Cerebellar nuclear complex (tissue), 1 donor: ENCODE measurements around the gene CLIC5.

ENCODE experiments used
- DNase-seq, 2 experiments: peaks; one replicate each; lab custom pipeline; 2025; lab: John Stamatoyannopoulos, UW

The CLIC5 gene

DNA sequence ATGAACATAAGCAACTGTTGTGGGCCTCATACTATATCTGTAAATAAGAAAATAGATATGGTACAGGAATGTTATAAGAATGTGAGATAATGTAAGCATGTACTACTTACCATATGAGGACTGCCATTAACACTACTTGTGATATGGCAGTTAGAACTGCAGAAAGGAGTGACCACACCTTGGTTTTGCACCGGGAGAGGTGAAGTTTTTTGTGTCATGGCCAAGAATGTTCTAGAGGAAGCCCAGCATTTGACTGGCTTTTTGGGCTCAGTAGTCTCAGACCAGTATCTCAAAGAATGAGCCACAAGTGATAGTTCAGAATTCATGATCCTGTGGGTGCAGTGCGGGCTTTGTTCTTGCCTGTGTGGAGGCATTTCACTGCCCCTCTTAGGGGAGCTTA lies 123.5 kb downstream of the CLIC5 start:
- no peak for DNase-seq

DNA sequence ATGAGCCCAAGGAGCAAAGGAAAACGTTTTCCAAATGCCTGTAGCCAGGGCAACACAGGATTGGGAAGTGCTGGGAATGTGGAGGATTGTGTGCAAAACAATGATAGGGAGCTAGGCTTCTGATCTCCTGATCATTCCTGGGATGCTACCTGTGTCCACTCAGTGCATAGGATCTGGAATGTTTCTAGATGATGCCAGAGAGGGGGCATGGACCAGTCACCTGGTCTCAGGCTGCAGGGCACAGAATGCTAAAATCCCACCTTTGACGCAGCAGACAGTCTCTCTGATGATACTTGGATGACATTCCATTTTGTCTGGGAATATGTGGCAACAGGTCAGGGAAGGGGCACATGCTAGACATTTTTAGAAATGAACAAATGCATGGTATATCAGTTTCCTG lies 128.9 kb downstream of the CLIC5 start:
- DNase-seq, result no peak

DNA sequence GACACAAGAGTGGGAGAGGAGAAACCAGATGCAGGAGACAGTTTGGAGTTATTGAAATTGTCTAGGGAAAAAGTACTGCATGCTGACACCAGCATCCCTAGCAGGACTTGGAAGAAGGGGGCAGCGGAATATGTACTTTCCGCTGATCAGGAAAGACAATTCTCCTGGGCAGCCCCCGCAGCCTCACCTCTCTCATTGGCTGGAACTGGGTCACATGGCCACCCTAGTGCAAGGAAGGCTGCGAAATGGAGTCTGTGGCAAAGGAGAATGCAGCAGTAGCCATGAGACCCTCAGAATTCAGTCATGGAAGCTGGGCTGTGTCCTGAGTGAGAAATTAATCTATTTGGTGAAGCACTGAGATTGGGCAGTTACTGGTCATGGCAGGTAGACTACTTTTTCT lies 131.3 kb downstream of the CLIC5 start:
- DNase-seq, result no peak

DNA sequence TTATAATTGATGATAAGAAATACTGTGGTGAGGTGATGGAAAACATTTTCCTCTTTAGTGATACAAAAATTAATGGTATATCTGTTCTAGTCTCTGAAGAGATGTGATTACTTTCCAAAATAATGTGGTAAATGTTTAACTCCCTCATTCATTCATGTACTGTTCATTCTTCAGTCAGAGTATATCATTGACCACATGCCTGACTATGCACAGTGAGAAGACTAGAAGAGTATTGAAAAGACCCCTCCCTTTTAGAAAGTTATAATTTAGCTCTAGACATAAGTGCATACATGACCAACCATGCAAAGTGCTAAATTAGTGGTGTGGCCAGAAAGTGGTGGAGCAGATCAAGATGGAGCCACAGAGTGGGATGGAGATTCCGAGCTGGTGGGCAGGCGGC lies 133.0 kb downstream of the CLIC5 start:
- no peak for DNase-seq

DNA sequence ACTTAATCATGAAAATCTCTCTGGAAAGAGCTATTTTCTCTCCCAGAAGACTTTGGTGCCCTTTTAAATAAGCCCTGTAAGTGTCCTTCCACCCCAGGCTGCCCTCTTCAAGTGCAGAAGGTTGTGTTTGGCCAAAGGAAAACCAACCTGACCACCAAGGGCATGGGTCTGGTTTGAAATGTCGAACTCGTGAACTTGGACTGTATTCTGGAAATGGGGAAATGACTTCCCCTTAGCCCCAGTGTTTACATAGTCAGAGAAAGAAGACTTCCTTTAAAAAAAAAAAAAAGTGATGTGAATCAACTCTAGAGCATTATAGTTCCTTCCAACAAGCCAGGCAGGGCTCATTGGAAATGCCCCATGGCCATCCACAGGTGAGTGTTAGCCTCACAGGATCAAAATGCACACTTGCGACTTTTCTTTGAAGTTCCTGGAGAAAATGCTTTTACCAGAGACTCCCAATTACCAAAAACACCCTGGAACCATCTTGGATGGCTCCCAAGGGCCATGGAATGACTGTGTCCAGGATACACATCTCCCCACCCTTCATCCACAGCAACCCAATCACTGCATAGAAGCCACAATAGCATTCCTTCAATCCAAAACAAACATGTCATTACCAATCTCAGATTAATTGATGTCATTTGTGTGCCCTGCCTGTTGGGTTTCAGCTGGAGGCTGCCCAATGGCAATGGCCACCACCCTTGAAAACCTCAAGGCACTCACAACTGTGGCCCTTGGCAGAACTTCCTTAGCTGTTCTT lies 133.8 kb downstream of the CLIC5 start:
- DNase-seq, result no peak

DNA sequence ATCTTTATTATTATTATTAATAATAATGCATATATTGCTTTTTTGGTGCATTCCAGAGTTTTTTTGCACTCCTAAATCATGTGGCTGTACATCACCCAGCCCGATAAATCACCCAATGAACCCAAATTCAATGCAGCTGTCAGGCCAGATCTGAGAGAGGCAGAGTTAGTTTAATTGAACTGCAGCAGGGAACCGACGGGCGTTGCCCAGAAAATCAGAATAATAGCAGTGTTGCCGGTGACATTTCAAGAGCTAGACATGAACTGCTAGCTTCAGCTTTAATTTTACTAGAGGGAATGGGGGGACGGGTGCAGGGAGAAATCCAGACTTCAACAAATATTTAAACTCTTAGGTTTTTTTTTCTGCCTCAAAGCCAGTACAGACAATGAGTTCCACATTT lies 135.0 kb downstream of the CLIC5 start:
- DNase-seq, result no peak

DNA sequence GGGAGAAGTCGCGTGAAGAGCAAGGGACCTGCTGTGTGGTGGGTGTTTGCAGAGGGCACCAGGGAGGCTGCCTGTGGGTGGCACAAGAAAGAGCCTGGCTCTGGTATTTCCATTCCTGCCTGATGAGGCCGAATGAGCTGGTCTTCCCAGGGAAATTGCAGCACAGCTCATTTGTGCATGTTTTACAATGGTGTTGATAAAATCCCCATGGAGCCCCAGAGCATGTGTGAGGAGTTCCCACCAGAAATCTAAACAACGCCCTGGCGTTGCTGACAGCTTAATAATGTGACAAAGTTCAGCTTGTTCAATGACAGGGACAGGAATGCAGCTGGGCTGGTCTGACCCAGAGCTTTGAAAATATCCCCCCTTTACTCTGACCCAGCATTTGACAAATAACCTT lies 135.5 kb downstream of the CLIC5 start:
- no peak for DNase-seq

DNA sequence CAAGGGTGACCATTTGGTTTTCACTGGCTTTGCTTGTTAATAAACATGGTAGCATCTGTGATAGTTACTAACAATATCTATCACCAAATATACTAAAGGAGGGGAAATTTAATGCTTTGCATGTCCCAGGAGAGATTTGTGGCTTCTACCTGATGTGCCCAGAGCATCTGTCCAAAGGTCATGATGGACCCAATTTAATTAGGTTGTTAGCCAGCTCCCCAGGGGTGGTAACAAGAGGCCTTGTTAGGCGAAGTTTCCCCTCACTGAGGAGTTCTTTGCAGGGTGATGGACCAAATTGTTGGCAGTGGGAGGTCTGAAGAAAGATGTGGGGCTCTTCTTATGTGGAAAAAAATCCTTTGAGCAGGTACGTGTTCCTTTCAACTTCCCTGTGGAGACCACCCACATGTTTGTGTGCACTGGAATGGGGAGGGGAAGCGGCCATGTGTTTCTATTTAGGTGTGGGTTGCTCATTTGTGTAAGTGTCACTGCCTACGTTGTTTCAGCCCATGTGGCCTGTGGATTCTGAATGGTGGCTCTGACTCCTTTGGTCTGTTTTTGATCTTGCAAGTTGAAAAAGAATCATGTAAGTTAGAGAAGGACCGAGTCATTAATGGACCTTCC lies 137.6 kb downstream of the CLIC5 start:
- no peak for DNase-seq

DNA sequence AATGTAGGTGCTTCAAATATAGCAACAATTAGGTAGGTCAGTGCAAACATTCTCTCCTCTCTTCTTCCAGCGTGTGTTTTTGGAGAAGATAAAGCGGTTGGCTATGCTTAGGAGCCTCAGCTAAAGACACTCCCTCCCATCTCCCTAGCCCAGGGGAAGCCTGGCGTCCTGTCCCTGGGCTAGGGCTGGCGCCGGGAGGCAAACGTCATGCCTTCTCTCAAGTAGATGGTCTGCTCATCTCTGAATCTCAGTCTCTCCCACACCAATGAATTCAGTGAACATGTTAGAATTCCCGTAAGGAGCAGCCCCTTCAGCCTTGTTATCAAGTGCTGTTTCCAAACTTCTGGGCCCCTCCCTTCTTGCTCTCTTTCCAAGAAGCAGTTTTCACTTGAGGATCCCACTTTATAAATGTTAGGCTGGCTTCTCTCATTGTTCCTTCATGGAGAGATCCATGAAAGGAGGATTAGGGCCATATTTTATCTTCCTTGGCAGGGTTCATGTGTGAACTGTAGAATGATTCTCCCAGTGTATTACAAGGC lies 142.8 kb downstream of the CLIC5 start:
- DNase-seq, result no peak

DNA sequence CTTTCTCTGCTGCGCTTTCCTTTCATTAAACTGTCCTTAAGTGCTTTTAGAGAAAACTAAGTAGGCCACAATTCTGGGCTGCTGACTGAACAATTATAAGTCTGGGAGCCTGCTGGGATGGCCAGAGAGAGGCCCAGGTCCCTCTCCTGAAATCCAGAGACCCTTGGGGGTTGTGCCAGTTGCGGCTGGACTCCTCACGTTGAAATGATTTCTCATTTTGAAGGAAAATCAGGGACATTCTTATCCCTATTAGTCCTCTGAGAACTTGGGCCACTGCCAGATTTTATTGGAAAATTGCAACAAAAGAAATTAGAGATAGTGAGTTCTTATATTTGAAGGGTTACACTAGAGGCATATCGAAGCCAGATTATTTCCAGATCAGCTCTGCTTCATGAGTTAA lies 145.1 kb downstream of the CLIC5 start:
- no peak for DNase-seq

DNA sequence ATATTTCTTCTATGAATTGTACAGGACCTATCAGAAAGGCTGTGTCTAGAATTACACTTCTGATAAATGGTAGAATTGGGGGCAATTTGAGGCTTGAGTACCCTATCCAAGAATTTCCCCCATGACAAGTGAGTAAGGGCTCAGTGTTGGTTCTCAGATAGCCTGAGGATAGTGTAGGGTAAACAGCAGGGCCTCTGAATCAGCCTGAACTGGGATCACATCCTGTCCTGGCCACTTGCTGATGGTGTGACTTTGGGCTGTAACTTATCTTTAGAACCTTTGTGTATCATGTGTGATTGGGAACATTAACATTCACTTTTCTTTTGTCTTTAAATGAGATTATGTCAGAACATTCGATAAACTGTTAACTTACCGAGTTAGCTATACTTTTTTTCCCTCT lies 151.0 kb downstream of the CLIC5 start:
- DNase-seq, result no peak

DNA sequence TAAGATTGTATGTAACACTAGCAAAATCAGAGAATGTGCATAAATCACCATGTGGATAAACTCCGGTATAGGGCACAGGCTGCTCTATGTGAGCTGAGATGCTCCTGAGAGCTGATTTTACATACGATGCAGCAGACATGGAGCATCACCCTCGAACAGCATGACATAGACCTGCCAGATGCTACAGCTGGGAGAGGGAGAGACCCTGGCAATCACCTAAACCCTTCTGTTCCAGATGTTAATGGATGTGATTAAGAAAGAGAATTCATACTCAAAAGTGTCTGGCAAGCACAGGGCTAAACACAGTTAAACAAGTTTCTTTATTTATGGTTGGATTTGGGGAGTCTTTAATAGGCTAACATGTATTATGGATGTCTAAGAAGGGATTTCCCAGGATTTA lies 157.0 kb downstream of the CLIC5 start:
- no peak for DNase-seq

DNA sequence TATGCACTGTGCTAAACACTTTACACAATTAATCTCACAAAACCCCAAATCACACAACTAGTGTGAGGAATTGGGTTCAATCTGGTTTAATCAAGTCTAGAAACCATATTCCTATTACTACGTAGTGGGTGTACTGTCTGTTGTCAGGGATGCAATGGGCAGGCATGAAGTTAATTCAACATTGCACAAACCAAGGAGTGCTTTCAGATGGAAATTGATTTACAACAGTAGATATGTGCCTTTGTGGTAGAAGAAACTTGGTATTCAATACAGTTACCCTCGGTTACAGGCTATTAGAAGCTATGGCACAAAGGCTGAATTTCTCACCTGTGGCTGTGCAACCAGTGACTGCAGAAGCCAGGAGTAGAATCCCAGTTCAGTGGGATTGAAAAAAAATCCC lies 157.8 kb downstream of the CLIC5 start:
- no peak for DNase-seq

DNA sequence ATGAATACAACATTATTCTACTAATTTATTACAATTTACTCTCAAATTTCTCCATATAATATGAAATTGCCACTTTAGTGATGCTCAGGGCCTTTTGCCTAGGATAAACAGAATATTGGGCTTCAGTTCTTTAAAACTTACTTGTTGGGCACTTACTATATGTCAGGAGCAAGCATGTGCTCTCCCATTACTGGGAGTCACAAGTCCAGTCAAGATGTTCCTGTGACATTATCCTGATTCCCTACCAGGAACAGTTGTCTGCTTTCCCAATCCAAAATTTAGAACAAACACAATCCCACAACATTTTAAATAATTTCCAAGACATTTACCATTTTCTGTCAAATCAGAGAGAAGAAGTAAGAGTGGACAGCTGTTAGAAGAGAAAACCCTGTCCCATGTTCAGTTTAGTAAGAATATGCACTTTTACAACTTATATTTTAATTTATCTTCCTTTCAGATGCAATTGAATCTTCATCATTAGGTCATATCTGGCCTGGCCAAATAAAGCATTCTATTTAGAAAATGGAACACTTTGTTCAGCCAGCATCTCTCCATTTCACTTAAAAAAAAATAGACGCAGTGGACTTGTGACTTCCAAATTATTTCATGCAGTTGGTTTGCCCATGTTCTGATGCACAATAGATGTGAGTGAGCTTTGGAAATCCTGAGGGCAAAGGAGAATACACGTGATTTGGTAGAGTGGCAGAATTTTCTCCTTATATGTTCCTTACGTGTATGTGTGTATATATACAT lies 159.8 kb downstream of the CLIC5 start:
- no peak for DNase-seq

DNA sequence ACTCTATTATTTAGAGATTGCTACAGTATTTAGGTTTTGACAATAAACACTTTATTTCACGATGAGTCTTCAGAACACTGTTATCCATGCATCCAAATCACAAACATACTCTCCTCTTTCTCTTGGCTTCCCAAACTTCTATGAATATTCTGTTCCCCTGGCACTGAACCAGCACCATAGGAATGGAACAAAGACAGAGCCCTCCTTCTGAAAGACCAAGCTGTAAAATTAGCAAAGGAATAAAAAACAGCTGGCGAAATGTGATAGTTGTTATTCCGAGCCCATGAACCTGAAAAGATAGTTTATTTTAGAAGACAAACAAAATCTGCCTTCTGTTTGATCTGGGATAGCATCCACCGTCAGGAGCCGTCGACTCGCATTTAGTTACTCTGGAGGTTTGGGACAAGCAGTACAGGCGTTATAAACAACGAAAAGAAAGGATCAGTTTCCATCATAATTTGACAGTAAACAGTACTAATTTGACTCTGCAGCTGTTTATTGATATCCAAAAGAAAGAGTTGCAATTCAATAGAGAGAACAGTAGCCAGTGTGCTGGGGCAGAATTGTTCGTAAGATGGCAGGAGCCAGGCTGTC lies 161.4 kb downstream of the CLIC5 start:
- no peak for DNase-seq

DNA sequence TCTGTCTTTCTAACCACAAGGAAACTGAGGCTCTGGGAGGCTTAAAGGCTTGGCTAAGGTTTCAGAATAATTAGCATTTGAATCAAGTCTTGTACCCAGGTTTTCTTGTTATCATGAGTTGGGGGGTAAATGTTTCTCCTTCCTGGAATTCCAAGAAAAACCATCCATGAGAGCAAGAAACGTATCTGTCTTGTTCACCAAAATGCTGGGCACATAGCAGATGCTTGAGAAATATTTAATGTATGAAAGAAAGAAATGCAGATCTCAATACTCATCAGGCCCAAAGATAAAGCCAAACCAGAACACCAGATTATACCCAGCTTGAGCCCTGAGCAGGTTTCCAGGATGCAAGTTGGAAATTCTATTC lies 164.6 kb downstream of the CLIC5 start:
- DNase-seq, result no peak

DNA sequence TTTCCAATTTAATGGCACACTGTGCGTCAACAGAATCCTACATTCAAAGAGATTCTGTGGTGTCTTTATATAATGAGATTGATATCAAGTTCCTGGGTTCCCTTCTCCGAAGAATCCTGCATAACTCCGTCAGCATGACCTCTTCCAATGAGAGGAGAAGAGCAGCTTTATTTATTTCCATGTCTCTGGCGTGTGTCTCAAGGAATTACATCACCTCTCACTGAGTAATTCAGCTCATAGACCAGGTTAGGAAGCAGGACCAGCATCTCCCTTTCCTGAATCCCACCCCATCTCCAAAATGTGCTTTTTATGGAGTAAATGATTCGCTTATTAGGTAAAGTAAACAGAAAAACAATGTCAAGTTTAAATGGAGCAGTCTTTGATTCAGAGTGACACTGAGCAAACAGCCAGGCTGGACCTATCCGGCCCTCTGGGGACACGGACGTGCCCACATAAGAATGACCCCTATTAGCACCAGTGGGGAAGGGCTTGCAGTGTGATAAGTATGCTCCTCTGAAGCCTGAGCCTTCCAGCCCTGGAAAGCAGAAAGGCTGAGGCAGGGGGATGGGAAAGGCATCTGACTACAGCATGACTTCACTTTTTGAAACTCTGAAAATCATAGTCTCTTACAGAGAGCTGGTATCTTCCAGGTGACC lies 165.2 kb downstream of the CLIC5 start:
- DNase-seq, result no peak

DNA sequence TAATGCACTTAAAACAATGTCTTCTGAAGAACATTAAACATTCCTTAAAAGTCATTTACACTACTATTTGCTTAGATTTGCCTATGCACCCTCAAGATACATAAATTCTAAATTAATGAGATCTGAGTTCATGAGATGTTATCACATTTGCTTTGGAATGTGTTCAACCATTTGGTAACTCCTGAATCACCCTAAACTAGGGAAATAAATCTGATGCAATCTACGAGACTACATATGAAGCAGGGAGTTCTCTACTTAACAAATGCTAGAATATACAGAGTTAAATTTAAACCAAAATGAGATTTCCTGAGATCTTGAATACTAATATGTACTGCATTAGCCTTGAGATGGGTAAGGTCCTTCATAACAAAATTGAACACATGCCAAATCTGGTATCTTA lies 170.1 kb downstream of the CLIC5 start:
- no peak for DNase-seq

DNA sequence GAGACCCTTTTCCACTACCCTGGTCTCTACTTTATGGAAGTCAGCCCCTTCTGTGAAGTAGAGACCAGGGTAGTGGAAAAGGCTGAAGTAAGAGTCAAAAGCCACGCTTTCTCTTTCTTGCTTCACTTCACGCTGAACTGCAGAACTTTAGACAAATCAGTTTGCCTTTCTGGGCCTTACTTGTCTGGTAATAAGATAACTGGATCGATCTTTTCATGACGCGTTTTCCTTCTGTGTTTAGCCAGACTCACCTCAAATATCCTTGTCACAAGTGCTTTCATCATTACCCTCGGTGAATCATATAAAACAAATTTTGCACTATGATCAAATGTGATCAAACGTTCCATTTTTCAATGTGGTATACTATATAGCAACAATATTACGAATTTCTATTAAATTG lies 170.7 kb downstream of the CLIC5 start:
- no peak for DNase-seq

DNA sequence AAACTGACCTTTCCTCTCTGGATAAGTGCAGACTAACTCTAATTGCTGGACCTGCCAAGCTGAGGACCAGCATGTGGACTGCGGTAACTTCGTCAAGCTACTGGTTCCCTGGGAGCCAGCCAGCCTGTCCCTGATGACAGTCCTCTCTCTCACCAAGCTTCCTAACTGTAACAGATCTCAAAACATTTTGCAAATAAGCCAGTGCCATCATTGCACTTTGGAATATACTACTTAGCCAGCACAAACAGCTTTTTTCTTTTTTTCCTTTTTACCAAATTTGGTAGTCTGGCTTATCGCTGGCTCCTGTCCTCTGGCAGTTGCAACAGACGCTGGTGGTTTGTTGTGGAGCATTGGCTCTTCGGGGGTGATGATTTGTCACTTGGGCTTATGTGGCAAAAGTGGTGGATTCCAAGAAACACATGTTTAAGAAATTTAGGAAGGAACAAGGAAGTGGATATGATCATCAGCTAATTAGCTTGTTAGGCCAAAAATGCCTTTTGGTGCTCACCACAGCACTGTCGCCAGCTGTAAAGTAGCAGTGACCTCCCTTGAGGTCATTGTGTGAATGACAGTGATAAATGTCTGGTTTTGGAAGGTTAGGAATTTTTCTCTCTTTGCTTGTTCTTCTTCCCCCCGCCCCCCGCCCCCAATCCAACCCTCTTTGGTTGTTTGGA lies 171.7 kb downstream of the CLIC5 start:
- no peak for DNase-seq

DNA sequence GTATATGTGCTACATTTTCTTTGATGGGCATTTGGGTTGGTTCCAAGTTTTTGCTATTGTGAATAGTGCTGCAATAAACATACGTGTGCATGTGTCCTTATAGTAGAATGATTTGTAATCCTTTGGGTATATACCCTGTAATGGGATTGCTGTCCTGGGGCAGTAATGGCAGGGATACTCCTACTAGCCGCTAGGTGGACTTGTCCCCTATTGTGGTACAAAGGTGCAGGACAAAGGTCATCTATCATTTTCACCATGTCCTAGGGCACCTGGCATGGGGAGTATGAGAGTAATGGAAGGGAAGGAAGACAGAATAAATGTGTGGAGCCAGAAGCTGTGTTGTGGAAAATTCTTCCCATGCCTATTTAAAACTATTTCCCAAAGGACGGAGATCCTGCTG lies 174.6 kb downstream of the CLIC5 start:
- no peak for DNase-seq

DNA sequence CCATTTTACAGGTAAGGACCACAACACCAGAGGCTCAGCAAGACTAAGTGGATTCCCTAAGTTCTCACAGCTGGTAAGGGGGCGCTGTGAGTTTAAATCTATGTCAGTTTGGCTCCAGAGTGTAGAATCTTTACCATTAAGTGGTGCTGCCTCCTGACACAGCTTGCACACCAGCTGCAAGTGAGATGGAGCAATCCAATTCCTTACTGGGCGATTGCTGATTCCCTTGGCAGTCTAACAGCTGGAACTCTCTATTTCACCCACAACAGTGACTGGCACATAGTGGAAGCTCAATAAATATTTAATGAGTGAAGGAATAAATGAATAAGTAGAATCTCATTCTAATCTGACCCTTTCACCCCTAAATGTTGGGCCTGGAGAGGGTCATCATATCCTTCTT lies 176.7 kb downstream of the CLIC5 start:
- no peak for DNase-seq
